Osteoblast (primary cell): Measurements from ENCODE around the gene RPRD1A. TPM values are rescaled to one million over a fixed set of nuclear protein-coding genes. Genes with fewer than 3 reads are reported as not detected.
"Not testable (repeated sequence)": the region's sequence is repeated elsewhere in the genome, so short reads cannot be mapped to it uniquely, and the experiment has no call there.

Experiments used
- DNase-seq: peaks from one replicate; pipeline ENCODE4 v3.0.0; 2011; ENCODE audit warnings: low spot score, mixed read lengths; ENCODE audit not compliant: insufficient read length; ENCODE audit errors: missing footprints
- H2AFZ ChIP-seq: 2 replicates; pipeline ENCODE4 v1.6.0; 2011; ENCODE audit warnings: mild to moderate bottlenecking, low read length
- H3K27ac ChIP-seq: 2 replicates; pipeline ENCODE4 v1.5.1; 2011; ENCODE audit warnings: mild to moderate bottlenecking, low read depth, low read length, moderate library complexity
- H3K27me3 ChIP-seq: 2 replicates; pipeline ENCODE4 v1.6.0; 2012; ENCODE audit warnings: mild to moderate bottlenecking, control low read depth, inconsistent platforms, low read length, moderate library complexity; ENCODE audit not compliant: insufficient read depth
- H3K36me3 ChIP-seq: 2 replicates; pipeline ENCODE4 v1.5.1; 2011; ENCODE audit warnings: mild to moderate bottlenecking, low read length, control low read depth, moderate library complexity; ENCODE audit not compliant: insufficient read depth
- H3K4me1 ChIP-seq: 2 replicates; pipeline ENCODE4 v1.5.1; 2011; ENCODE audit warnings: mild to moderate bottlenecking, low read length, control low read depth, moderate library complexity; ENCODE audit not compliant: insufficient read depth
- H3K4me2 ChIP-seq: 2 replicates; pipeline ENCODE4 v1.6.0; 2011; ENCODE audit warnings: mild to moderate bottlenecking, low read length; ENCODE audit not compliant: insufficient read depth
- H3K4me3 ChIP-seq: fragments of 200-600 bp; sonication (generic); 3 replicates; pipeline ENCODE4 v1.5.1; 2012; ENCODE audit warnings: mild to moderate bottlenecking, low read length, inconsistent platforms; ENCODE audit not compliant: insufficient read depth
- H3K79me2 ChIP-seq: 2 replicates; pipeline ENCODE4 v1.6.0; 2012; ENCODE audit warnings: mild to moderate bottlenecking, low read length, control low read depth, inconsistent platforms; ENCODE audit not compliant: insufficient read depth
- H3K9me3 ChIP-seq: 2 replicates; pipeline ENCODE4 v1.5.1; 2011; ENCODE audit warnings: low read depth, low read length, control low read depth
- H4K20me1 ChIP-seq: 2 replicates; pipeline ENCODE4 v1.6.0; 2012; ENCODE audit warnings: mild to moderate bottlenecking, low read length, control low read depth; ENCODE audit not compliant: insufficient read depth
- CTCF ChIP-seq: IDR thresholded peaks from 2 replicates; pipeline ENCODE4 v1.5.1; 2011; ENCODE audit warnings: mild to moderate bottlenecking, low read depth, low read length, moderate library complexity; ENCODE audit errors: extremely low read depth
- total RNA-seq: library from RNA; depleted of rRNA; stranded (reverse); fragments of >200 nt; gene quantifications from 2 replicates; pipeline ENCODE4 v1.2.3, GENCODE V29; 2012

Gene RPRD1A
- total RNA-seq, 1 donor: 36.2 TPM

GRCh38 chr18:36066001-36066400 lies 1.4 kb downstream of the RPRD1A start:
- Histone ChIP-seq H3K36me3 (no peaks in the 10 kb centered on the region), H3K4me3 (peak overlapping the region; percentile 91), H3K4me2 (peak overlapping the region; percentile 87), H3K9me3 (no peaks in the 10 kb centered on the region), H3K27me3 (no peaks in the 10 kb centered on the region), H3K4me1 (peaks cover 7% of the 10 kb centered on the region), H4K20me1 (peaks cover 3% of the 10 kb centered on the region), H3K27ac (peak overlapping the region; percentile 96), H3K79me2 (peaks cover 62% of the 10 kb centered on the region), H2AFZ (no peak overlapping the region)
- TF ChIP-seq CTCF: no peak
- no peak for DNase-seq

GRCh38 chr18:36064809-36065079 lies 2.6 kb downstream of the RPRD1A start:
- not testable (repeated sequence) for H3K4me2 ChIP-seq, H3K4me1 ChIP-seq, H3K4me3 ChIP-seq, H2AFZ ChIP-seq, H3K36me3 ChIP-seq, H3K27ac ChIP-seq, H3K9me3 ChIP-seq, H4K20me1 ChIP-seq, H3K27me3 ChIP-seq, DNase-seq
- peaks cover 74% of the 10 kb centered on the region for H3K79me2 ChIP-seq

GRCh38 chr18:36064027-36064808 lies 3.1 kb downstream of the RPRD1A start:
- H3K27ac ChIP-seq: no peak overlapping the region
- no peaks in the 10 kb centered on the region for H3K9me3 ChIP-seq
- no peaks in the 10 kb centered on the region for H3K27me3 ChIP-seq
- H3K4me3 ChIP-seq: no peak overlapping the region
- peaks cover 6% of the 10 kb centered on the region for H4K20me1 ChIP-seq
- peaks cover 7% of the 10 kb centered on the region for H3K4me1 ChIP-seq
- H3K79me2 ChIP-seq: peaks cover 78% of the 10 kb centered on the region
- DNase-seq: no peak
- no peak for TF ChIP-seq CTCF
- no peak overlapping the region for H2AFZ ChIP-seq
- no peak overlapping the region for H3K4me2 ChIP-seq
- H3K36me3 ChIP-seq: no peaks in the 10 kb centered on the region

GRCh38 chr18:36058674-36059073 lies 8.7 kb downstream of the RPRD1A start:
- TF ChIP-seq CTCF: no peak
- Histone ChIP-seq H4K20me1 (peaks cover 21% of the 10 kb centered on the region), H3K9me3 (no peaks in the 10 kb centered on the region), H3K4me1 (no peaks in the 10 kb centered on the region), H3K27me3 (no peaks in the 10 kb centered on the region), H3K79me2 (peaks cover 92% of the 10 kb centered on the region), H3K4me3 (no peak overlapping the region), H2AFZ (no peak overlapping the region), H3K36me3 (no peaks in the 10 kb centered on the region), H3K4me2 (no peak overlapping the region), H3K27ac (no peak overlapping the region)
- DNase-seq: no peak
